ENCODE measurements around the gene DSCAML1. TPM values are rescaled to one million over a fixed set of nuclear protein-coding genes. Genes with fewer than 3 reads are reported as not detected.

Gene DSCAML1
- total and polyA plus RNA-seq, 2 of the 8 experiments (the other 6 are each of a cell fraction or from before 2014, with no cell fraction given) = 0.19 to 0.24 TPM

DNA sequence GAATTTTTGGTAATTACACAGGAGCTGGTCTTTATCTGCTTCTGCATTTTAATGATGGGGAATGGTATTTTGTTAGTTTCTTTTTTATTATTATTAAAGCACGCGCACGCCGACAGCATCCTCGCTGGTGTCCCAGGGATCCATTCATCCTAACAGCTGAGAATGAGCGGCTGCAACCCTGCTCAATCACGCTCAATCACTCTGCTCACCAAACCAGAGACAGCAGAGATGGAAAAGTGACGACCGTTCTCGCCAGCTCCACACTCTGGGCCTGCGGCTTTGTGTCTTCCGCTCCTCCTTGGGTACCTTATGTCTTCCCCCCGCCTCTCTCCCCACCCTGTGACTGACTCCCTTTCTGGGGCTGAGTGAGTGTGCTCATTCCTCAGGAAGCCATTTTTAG, 84.5 kb downstream of the DSCAML1 start (continued):
- TF ChIP-seq, protein P1, sequence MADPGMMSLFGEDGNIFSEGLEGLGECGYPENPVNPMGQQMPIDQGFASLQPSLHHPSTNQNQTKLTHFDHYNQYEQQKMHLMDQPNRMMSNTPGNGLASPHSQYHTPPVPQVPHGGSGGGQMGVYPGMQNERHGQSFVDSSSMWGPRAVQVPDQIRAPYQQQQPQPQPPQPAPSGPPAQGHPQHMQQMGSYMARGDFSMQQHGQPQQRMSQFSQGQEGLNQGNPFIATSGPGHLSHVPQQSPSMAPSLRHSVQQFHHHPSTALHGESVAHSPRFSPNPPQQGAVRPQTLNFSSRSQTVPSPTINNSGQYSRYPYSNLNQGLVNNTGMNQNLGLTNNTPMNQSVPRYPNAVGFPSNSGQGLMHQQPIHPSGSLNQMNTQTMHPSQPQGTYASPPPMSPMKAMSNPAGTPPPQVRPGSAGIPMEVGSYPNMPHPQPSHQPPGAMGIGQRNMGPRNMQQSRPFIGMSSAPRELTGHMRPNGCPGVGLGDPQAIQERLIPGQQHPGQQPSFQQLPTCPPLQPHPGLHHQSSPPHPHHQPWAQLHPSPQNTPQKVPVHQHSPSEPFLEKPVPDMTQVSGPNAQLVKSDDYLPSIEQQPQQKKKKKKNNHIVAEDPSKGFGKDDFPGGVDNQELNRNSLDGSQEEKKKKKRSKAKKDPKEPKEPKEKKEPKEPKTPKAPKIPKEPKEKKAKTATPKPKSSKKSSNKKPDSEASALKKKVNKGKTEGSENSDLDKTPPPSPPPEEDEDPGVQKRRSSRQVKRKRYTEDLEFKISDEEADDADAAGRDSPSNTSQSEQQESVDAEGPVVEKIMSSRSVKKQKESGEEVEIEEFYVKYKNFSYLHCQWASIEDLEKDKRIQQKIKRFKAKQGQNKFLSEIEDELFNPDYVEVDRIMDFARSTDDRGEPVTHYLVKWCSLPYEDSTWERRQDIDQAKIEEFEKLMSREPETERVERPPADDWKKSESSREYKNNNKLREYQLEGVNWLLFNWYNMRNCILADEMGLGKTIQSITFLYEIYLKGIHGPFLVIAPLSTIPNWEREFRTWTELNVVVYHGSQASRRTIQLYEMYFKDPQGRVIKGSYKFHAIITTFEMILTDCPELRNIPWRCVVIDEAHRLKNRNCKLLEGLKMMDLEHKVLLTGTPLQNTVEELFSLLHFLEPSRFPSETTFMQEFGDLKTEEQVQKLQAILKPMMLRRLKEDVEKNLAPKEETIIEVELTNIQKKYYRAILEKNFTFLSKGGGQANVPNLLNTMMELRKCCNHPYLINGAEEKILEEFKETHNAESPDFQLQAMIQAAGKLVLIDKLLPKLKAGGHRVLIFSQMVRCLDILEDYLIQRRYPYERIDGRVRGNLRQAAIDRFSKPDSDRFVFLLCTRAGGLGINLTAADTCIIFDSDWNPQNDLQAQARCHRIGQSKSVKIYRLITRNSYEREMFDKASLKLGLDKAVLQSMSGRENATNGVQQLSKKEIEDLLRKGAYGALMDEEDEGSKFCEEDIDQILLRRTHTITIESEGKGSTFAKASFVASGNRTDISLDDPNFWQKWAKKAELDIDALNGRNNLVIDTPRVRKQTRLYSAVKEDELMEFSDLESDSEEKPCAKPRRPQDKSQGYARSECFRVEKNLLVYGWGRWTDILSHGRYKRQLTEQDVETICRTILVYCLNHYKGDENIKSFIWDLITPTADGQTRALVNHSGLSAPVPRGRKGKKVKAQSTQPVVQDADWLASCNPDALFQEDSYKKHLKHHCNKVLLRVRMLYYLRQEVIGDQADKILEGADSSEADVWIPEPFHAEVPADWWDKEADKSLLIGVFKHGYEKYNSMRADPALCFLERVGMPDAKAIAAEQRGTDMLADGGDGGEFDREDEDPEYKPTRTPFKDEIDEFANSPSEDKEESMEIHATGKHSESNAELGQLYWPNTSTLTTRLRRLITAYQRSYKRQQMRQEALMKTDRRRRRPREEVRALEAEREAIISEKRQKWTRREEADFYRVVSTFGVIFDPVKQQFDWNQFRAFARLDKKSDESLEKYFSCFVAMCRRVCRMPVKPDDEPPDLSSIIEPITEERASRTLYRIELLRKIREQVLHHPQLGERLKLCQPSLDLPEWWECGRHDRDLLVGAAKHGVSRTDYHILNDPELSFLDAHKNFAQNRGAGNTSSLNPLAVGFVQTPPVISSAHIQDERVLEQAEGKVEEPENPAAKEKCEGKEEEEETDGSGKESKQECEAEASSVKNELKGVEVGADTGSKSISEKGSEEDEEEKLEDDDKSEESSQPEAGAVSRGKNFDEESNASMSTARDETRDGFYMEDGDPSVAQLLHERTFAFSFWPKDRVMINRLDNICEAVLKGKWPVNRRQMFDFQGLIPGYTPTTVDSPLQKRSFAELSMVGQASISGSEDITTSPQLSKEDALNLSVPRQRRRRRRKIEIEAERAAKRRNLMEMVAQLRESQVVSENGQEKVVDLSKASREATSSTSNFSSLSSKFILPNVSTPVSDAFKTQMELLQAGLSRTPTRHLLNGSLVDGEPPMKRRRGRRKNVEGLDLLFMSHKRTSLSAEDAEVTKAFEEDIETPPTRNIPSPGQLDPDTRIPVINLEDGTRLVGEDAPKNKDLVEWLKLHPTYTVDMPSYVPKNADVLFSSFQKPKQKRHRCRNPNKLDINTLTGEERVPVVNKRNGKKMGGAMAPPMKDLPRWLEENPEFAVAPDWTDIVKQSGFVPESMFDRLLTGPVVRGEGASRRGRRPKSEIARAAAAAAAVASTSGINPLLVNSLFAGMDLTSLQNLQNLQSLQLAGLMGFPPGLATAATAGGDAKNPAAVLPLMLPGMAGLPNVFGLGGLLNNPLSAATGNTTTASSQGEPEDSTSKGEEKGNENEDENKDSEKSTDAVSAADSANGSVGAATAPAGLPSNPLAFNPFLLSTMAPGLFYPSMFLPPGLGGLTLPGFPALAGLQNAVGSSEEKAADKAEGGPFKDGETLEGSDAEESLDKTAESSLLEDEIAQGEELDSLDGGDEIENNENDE (IDR thresholded peaks at IDR 0.05; ENCODE audit: insufficient replicate concordance, low read length) = no peak
- no peak for TF ChIP-seq EZH2 (IDR thresholded peaks at IDR 0.05; ENCODE audit: low read depth, low read length, severe bottlenecking)
- no peak for TF ChIP-seq SP1 (IDR thresholded peaks at IDR 0.05; ENCODE audit: low read depth, low read length)
- no peak for TF ChIP-seq EGR1 (IDR thresholded peaks at IDR 0.05; ENCODE audit: borderline replicate concordance, low read depth, low read length)
- TF ChIP-seq SIN3A (conservative IDR thresholded peaks at IDR 0.05 in 1 of 2, IDR thresholded peaks at IDR 0.05 in 1 of 2; ENCODE audit: low read depth in 1 of 2, low read length in 2 of 2) = no peak
- TF ChIP-seq POLR2AphosphoS5 (IDR thresholded peaks at IDR 0.05; ENCODE audit: low read depth, low read length) = no peak
- TF ChIP-seq SAP30 (IDR thresholded peaks at IDR 0.05; ENCODE audit: insufficient read depth, insufficient replicate concordance, low read length) = no peak

Measured in H1 (cell line).